Stimulated activated CD4-positive, alpha-beta T cell treated with anti-CD3 and anti-CD28 coated beads, Interleukin-1b, Interleukin-23, amount 100 ng/mL, for 1 hour (primary cell): Measurements from ENCODE around the gene JUND.

ENCODE experiments used
- DNase-seq, 2 donors: peaks; one replicate each; pipeline ENCODE4 v3.0.0-alpha.2; 2020; ENCODE audit warnings: low read depth in 2 of 2

The JUND gene

DNA sequence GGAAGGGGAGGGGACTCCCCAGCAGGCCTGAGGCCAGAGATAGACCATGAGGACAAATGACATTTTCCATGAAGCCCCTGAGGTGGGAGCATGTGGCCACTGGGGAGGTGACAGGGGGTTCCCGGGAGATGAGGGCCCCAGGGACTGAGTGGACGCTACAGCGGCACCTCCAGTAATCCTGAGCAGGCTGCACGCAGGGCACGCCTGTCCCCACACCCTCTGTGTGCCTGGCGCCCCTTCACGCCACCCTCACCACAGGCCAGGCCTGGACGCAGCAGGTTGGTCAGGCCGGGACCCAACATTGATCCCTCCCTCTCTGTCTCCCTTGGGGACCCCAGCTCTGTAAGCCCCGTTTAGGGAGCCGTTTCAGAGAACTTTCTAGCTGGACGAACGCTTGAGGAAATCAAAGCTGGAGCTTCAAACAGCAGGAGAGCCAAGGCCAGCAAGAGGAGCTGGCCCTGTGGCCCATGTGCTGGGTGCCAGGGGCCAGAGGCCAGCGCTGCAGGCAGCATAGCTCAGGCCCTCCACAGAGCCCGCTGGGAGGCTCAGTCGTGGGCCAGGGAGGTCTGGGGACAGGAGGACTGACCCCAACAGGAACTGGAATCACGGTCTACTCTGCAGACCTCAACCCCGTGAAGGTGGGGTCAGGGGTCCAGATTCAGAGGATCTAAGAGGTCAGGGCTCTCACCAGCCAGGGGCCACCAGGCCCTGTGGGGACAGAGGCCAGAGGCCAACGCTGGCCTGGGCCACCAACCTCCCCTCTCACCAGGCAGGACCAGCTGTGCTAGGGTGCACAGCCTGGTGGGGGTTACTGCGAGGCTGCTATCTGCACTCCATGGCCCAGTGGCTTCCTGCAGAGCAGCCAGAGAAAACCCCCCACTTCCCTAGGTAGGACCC, 26.9 kb upstream of the JUND start:
- no peak for DNase-seq

GRCh38 chr19:18307271-18307681, 25.9 kb upstream of the JUND start:
- DNase-seq, result no peak

DNA sequence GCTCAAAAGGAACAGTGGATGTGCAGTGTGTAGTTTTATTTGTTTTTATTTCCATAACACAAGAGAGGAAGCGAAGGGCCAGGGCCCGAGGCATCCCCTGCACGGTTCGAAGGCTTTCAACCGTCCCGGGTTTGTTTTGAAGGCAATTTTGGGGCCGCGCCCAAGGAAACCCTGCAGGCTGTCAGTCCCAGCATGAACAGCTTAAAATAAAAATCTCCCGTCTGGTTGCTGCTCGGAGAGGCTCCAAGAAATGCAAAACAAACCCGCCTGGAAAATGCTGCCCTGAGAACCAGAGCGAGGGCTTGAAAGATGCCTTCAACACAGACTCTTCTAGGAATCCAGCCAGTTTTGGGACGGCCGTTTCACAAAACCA, 25.5 kb upstream of the JUND start:
- DNase-seq, result no peak

GRCh38 chr19:18306209-18306887, 24.9 kb upstream of the JUND start:
- DNase-seq, result no peak

DNA sequence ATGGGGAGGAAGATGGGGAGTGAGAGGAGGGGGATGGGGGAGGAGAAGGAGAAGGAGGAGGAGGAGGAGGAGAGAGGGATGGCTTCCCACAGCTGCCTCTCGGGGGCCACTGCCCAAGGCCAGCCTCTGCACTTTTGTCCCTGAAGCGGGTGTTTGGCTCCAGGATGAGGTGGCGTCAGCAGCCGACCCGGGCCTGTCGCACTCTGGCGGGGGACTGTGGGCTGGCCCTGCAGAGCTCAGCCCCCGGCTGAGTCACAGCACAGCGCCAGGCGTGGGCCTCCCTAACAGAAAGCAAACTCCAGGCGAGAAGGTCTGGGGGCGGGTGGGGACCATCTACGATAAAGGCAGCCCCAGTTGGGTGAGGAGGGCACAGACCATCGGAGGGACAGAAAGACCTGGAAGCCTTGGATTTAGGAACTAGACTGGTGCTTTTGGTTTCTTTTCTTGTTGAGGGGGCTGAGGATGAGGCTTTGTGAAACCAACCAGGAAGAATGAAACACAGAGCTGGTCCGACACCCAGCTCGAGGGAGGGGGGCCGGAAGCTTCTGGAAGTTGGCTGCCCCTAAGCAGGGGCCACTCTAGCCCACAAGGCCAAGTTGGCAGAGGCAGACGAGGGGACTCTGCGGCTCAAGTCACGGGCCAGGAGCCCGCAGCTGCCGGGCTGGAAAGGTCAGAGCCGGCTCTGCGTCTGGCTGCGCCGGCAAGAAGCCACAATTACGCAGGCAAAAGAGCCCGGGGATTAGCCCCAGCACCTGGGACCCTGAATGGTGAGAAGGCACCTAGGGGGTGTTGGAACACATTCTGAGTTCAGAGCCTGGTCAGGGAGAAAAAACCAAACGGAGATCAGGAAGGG, 23.3 kb upstream of the JUND start:
- DNase-seq, result peak; percentile 57 to 64

DNA sequence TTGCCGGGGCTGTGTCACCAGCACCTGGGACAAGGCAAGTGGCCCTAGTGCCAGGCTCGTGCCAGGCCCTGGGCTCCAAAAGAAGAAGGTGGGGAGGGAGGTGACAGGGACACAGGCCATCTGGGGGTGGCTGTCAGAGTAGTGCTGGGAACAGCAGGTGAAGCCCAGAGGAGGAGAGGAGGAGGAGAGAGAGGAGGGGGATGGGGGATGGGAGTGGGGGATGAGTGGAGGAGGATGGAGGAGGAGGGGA, 22.7 kb upstream of the JUND start:
- no peak for DNase-seq

- DNase-seq, result no peak
These were observed 20.3 kb upstream of the JUND start for GRCh38 chr19:18301718-18302111.

GRCh38 chr19:18300930-18301717, 19.7 kb upstream of the JUND start:
- no peak for DNase-seq

GRCh38 chr19:18299654-18300053, 18.2 kb upstream of the JUND start:
- DNase-seq, result no peak

DNA sequence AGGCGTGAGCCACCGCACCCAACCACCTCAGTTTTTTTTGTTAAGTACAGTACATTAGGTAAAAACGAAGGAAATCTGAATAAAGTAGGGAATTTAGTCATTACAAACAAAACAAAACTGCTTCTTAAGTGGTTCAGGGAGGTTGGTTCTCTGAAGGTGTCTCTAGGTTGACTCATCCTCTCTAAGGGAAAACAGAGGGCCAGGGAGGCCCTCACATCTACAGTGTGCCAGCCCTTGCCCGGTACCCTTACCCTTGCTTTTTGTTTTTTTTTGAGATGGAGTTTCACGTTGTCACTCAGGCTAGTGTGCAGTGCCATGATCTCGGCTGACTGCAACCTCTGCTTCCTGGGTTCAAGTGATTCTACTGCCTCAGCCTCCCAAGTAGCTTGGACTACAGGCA, 17.2 kb upstream of the JUND start:
- DNase-seq, result no peak

DNA sequence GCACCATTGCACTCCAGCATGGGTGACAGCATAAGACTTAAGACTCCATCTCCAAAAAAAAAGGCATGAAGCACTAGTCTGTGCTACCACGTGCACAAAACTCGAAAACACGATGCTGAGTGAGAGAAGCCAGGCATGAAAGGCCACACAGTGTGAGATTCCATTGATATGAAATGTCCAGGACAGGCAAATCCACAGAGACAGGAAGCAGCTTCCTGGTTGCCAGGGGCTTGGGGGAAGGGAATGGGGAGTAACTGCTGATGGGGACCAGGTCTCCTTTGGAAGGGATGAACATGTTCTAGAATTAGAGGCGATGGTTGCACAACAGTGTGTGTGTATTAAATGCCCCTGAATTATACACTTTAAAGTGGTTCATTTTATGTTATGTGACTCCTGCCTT, 15.9 kb upstream of the JUND start:
- no peak for DNase-seq

- DNase-seq, result no peak
These were observed 13.6 kb upstream of the JUND start for GRCh38 chr19:18295034-18295451.

- peak; percentile 73 to 77 for DNase-seq
These were observed 13.0 kb upstream of the JUND start for GRCh38 chr19:18294467-18294864.

DNA sequence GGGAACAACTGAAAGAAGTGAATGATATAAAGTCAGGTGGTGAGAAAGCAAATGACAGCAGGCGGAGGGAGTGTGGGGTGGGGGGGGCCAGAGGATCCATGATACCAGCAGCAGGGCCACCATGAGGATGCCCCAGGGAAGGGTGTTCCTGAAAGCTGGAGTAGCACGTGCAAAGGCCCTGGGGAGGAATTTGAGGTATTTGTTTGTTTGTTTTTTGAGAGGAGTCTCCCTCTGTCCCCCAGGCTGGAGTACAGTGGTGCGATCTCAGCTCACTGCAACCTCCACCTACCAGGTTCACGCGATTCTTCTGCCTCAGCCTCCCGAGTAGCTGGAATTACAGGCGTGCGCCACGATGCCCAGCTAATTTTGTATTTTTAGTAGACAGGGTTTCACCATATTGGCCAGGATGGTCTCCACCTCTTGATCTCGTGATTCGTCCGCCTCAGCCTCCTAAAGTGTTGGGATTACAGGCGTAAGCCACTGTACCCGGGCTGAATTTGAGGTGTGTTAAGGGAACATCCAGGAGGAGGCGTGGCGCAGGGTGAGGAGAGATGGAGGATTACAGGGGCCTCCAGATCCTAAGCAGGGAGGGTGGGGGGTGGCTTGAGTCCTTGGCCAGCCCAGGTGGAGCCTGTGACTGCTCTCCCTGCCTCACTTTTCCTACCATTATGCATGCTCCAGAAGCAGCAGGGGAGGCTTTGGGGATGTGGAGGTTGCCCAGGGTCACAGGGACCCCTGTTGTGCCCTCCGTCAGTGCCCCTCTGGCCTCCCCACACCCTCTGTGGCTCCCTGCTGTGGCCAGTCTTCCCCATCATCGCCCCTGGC, 12.4 kb upstream of the JUND start:
- DNase-seq, result no peak

DNA sequence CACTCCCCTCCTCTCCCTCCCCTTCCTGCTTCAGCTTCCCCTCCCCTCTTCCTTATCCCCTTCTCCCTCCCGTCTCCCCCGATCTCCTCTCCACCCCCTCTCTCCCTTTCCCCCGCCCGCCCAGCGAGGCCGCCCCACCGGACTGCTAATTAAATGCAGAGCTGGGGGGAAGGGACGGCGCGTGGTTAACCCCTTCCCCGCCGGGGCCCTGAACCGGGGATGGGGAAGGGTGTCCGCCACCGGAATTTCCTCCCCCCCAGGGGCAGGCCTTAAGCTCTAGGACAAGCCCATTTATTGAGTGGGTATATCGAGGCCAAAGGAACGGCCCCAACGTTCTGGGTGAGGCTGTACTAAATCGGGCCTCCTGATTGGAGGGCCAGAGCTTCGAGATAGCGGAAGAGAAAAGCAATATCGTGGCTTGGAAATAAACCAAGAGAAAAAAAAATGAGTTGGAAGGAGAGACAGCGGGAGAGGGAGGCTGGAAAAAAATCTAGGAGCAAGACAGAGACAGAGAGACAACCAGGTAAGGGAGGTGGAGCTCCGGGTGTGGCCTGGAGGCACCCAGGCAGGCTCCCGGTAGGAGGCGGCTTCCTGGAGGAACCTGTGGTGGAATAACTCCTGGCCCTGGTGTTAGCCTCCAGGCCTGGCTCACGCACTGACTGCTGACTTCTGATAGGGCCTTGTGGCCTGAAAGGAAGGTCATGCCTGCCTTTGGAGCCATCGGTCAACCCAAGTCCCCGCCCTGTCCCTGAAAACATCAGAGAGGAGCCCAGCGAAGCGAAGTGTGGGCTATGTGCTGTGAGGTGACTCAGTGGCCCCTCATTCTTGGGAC, 11.6 kb upstream of the JUND start:
- no peak for DNase-seq

- DNase-seq, result no peak
These were observed 11.0 kb upstream of the JUND start for GRCh38 chr19:18292462-18292809.

GRCh38 chr19:18291590-18292461, 10.4 kb upstream of the JUND start:
- DNase-seq, result no peak

GRCh38 chr19:18291019-18291524, 9.7 kb upstream of the JUND start:
- DNase-seq, result no peak
